WTC11 (cell line): Measurements from ENCODE around the gene KLRF1. TPM values are rescaled to one million over a fixed set of nuclear protein-coding genes. Genes with fewer than 3 reads are reported as not detected.
A peak's percentile ranks its signal among the peaks of the same experiment; 100 is the strongest.

ENCODE experiments used
- ATAC-seq: fragments of 200-7000 bp; cut with Tn5 transposase; 2 replicates; pipeline ENCODE4 v1.10.0; 2021; ENCODE audit warnings: mild to moderate bottlenecking, moderate library complexity
- CTCF ChIA-PET: fragments of 300-600 bp; sonication (Branson Sonifier 250); formaldehyde crosslinking; loops from one replicate; lab custom pipeline; 2021; ENCODE audit warnings: antibody characterized with exemption; lab: Charles Lee
- POLR2A ChIA-PET: fragments of 350-600 bp; sonication (Branson Sonifier 250); formaldehyde crosslinking; loops from one replicate; lab custom pipeline; 2021; ENCODE audit warnings: antibody characterized with exemption; lab: Charles Lee
- DNase-seq: peaks from one replicate; pipeline ENCODE4 v3.0.0; 2021; ENCODE audit warnings: low spot score
- H3K27ac Mint-ChIP-seq: 2 replicates; pipeline ENCODE4 v1.8.0; 2021; ENCODE audit warnings: mixed read lengths
- H3K27me3 Mint-ChIP-seq: 2 replicates; pipeline ENCODE4 v1.8.0; 2021; ENCODE audit warnings: low read depth, mild to moderate bottlenecking, moderate library complexity, mixed read lengths
- H3K36me3 Mint-ChIP-seq: 2 replicates; pipeline ENCODE4 v1.8.0; 2021; ENCODE audit warnings: mixed read lengths
- H3K4me1 Mint-ChIP-seq: 2 replicates; pipeline ENCODE4 v1.8.0; 2022; ENCODE audit warnings: mixed read lengths
- H3K4me3 Mint-ChIP-seq: 2 replicates; pipeline ENCODE4 v1.8.0; 2021; ENCODE audit warnings: mild to moderate bottlenecking, moderate library complexity, mixed read lengths
- H3K9me3 Mint-ChIP-seq: 2 replicates; pipeline ENCODE4 v1.8.0; 2021; ENCODE audit warnings: mixed read lengths
- ATF3 ChIP-seq: sonication (generic); formaldehyde crosslinking; conservative IDR thresholded peaks from 2 replicates; pipeline ENCODE4 v1.8.1; 2022; ENCODE audit warnings: mild to moderate bottlenecking, missing genetic modification reagents
- CBFB ChIP-seq: sonication (generic); formaldehyde crosslinking; IDR thresholded peaks from 2 replicates; pipeline ENCODE4 v1.8.1; 2022; ENCODE audit warnings: mild to moderate bottlenecking, low read depth, missing genetic modification reagents
- EMX1 ChIP-seq: fragments of 250-450 bp; sonication (Bioruptor Pico); IDR thresholded peaks from 2 replicates; pipeline ENCODE4 v1.8.0; 2021; ENCODE audit warnings: mild to moderate bottlenecking
- ETV6 ChIP-seq: sonication (generic); formaldehyde crosslinking; IDR thresholded peaks from 2 replicates; pipeline ENCODE4 v1.8.1; 2022; ENCODE audit warnings: mild to moderate bottlenecking, missing genetic modification reagents
- FOXP4 ChIP-seq: sonication (generic); formaldehyde crosslinking; IDR thresholded peaks from 2 replicates; pipeline ENCODE4 v1.8.0; 2022; ENCODE audit warnings: mild to moderate bottlenecking, missing genetic modification reagents
- GTF2I ChIP-seq: fragments of 250-450 bp; sonication (Bioruptor Pico); conservative IDR thresholded peaks from 2 replicates; pipeline ENCODE4 v1.4.0; 2021; ENCODE audit warnings: mild to moderate bottlenecking
- HMGXB4 ChIP-seq: sonication (generic); formaldehyde crosslinking; IDR thresholded peaks from 2 replicates; pipeline ENCODE4 v1.8.1; 2023; ENCODE audit warnings: mild to moderate bottlenecking, moderate library complexity, missing genetic modification reagents
- IRF2 ChIP-seq: sonication (generic); formaldehyde crosslinking; IDR thresholded peaks from 2 replicates; pipeline ENCODE4 v1.8.0; 2022; ENCODE audit warnings: low read depth, missing genetic modification reagents, borderline replicate concordance
- NR1H2 ChIP-seq: sonication (generic); formaldehyde crosslinking; IDR thresholded peaks from 2 replicates; pipeline ENCODE4 v1.9.0; 2021; ENCODE audit warnings: mild to moderate bottlenecking, moderate library complexity, missing genetic modification reagents
- NR2C2 ChIP-seq: sonication (generic); formaldehyde crosslinking; IDR thresholded peaks from 2 replicates; pipeline ENCODE4 v1.8.0; 2022; ENCODE audit warnings: mild to moderate bottlenecking, missing genetic modification reagents
- OVOL2 ChIP-seq: fragments of 250-450 bp; sonication (Bioruptor Pico); IDR thresholded peaks from 2 replicates; pipeline ENCODE4 v1.9.0; 2021; ENCODE audit warnings: mild to moderate bottlenecking, borderline replicate concordance
- STAT6 ChIP-seq: sonication (generic); formaldehyde crosslinking; conservative IDR thresholded peaks from 2 replicates; pipeline ENCODE4 v1.8.1; 2023; ENCODE audit warnings: mild to moderate bottlenecking, low read depth, missing genetic modification reagents, moderate library complexity
- TCF7 ChIP-seq: sonication (generic); formaldehyde crosslinking; IDR thresholded peaks from 2 replicates; pipeline ENCODE4 v1.8.0; 2022; ENCODE audit warnings: mild to moderate bottlenecking, low read depth, missing genetic modification reagents, moderate library complexity
- TEAD1 ChIP-seq: sonication (generic); formaldehyde crosslinking; IDR thresholded peaks from 2 replicates; pipeline ENCODE4 v1.8.0; 2022; ENCODE audit warnings: mild to moderate bottlenecking, missing genetic modification reagents
- ZNF232 ChIP-seq: sonication (generic); formaldehyde crosslinking; IDR thresholded peaks from 2 replicates; pipeline ENCODE4 v1.8.0; 2022; ENCODE audit warnings: mild to moderate bottlenecking, missing genetic modification reagents
- ZNF396 ChIP-seq: fragments of 250-450 bp; sonication (Bioruptor Pico); IDR thresholded peaks from 2 replicates; pipeline ENCODE4 v1.8.0; 2021; ENCODE audit warnings: mild to moderate bottlenecking, moderate library complexity, borderline replicate concordance
- total RNA-seq: library from RNA; stranded (reverse); gene quantifications from 3 replicates; pipeline ENCODE4 v1.2.3, GENCODE V29; 2021
- TF ChIP-seq, protein P1 (sequence below): fragments of 250-450 bp; sonication (Bioruptor Pico); IDR thresholded peaks from 2 replicates; pipeline ENCODE4 v1.8.0; 2021; ENCODE audit warnings: mild to moderate bottlenecking
- TF ChIP-seq, protein P2 (sequence below): sonication (generic); formaldehyde crosslinking; IDR thresholded peaks from 2 replicates; pipeline ENCODE4 v1.8.1; 2023; ENCODE audit warnings: mild to moderate bottlenecking, missing genetic modification reagents, moderate library complexity
- TF ChIP-seq, protein P3 (sequence below): fragments of 250-450 bp; sonication (Bioruptor Pico); IDR thresholded peaks from 2 replicates; pipeline ENCODE4 v2.1.2; 2022; ENCODE audit warnings: mild to moderate bottlenecking, moderate library complexity
- TF ChIP-seq, protein P4 (sequence below): sonication (generic); formaldehyde crosslinking; IDR thresholded peaks from 2 replicates; pipeline ENCODE4 v1.8.1; 2022; ENCODE audit warnings: mild to moderate bottlenecking, moderate library complexity, missing genetic modification reagents

Gene KLRF1
- total RNA-seq, 1 experiment from 2014 or later = not detected

DNA sequence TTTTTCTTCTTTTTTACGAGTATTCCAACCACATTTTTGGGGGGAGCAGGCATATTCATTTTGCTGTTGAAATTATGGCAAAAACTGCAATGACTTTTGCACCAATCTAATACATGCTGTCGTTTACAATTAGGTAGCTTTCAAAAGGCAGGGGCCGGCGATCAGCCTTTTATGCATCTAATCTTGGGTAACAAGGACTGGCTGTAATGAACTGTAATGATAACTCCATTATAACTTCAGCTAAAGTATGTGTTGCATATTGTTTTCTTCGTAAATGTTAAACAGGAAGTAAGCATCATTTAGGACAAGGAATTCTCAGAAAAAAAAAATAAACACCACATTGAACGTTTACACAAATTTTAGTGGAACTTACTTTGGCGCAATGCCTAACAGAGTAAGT lies 30.3 kb upstream of the KLRF1 start (continued):
- TF ChIP-seq, protein P1, sequence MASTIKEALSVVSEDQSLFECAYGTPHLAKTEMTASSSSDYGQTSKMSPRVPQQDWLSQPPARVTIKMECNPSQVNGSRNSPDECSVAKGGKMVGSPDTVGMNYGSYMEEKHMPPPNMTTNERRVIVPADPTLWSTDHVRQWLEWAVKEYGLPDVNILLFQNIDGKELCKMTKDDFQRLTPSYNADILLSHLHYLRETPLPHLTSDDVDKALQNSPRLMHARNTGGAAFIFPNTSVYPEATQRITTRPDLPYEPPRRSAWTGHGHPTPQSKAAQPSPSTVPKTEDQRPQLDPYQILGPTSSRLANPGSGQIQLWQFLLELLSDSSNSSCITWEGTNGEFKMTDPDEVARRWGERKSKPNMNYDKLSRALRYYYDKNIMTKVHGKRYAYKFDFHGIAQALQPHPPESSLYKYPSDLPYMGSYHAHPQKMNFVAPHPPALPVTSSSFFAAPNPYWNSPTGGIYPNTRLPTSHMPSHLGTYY (CRISPR knock-in tag) = no peak

DNA sequence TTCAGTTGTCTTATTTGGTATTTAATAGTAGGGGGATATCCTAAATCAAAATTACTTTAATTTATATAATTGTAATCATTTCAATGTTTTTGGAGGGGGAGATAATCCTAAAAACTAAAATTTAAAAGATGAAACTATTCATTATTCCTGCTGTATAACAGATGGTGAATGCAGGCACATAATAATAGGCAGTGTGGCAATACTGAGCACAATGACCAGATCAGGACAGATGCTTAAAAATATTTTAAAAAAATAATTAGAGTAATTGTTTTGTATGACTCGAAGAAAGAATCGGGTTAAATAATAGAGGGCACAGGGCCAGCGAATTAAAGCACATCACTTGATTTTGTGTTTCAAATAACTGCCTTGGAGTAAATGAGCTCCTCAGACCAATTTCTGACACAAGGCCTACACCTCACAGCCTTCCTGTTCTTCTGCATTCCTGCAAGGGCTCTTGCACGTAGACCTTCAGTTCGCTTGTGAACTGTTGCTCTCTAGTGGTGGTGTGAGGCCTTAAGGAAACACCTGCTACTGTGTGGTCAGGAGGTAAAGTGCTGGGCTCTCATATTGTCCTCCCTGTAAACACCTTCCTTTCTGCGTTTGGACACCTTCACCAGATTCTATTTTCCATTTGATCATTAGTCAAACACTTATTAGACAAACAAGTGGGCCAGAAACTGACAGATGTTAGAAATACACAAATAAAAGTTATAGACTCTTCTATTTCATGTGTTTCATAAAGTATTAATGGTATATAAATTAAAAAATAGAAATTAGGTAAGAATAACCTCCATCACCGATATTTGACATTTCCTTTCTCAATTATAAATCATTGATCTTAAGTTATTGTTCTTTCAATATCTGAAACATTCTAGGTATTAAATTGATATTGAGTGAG lies 29.3 kb upstream of the KLRF1 start:
- peaks cover 26% of the 10 kb centered on the region for H3K4me1 Mint-ChIP-seq
- H3K9me3 Mint-ChIP-seq = peaks cover 4% of the 10 kb centered on the region
- no peak overlapping the region for H3K4me3 Mint-ChIP-seq
- H3K36me3 Mint-ChIP-seq = no peaks in the 10 kb centered on the region
- POLR2A ChIA-PET = no interaction called here
- CTCF ChIA-PET = interaction anchor here (0.6 to 5.2 kb wide), 25 partner anchors 10 to 433 kb away, joined by 3 to 148 read pairs (median 4); partner anchors contain the start of gene CD69
- H3K27ac Mint-ChIP-seq = no peak overlapping the region
- DNase-seq (peak; percentile 63), ATAC-seq (peak; percentile 100)
- no peaks in the 10 kb centered on the region; the same call in 1 of the 2 replicates for H3K27me3 Mint-ChIP-seq
- 0 out of 2 replicates have a peak, but pooled peaks have one; percentile 44 for TF ChIP-seq ZNF232 (CRISPR knock-in tag)
- TF ChIP-seq TEAD1 (CRISPR knock-in tag) = peak; percentile 85; the same call in 1 of the 2 replicates
- TF ChIP-seq NR1H2 = no peak
- TF ChIP-seq ETV6 (CRISPR knock-in tag) = peak; percentile 53; the same call in 1 of the 2 replicates

DNA sequence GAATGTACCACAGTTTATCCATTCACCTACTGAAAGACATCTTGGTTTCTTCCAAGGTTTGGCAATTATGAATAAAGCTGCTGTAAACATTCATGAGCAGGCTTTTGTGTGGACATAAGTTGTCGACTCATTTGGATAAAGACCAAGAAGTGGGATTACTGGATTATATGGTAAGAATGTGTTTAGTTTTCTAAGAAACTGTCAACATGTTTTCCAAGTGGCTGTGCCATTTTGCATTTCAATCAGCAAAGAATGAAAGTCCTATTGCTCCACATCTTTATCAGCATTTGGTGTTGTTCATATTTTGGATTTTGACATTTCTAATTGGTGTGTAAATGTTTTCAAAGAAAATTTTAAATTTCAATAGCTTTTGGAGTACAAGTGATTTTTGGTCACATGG lies 27.3 kb upstream of the KLRF1 start:
- DNase-seq (no peak), ATAC-seq (no peak)
- Mint-ChIP-seq H3K27ac (no peak overlapping the region), H3K4me3 (no peak overlapping the region), H3K4me1 (peaks cover 12% of the 10 kb centered on the region), H3K27me3 (no peaks in the 10 kb centered on the region; the same call in 1 of the 2 replicates), H3K36me3 (no peaks in the 10 kb centered on the region), H3K9me3 (peaks cover 4% of the 10 kb centered on the region)
- ChIA-PET CTCF (interaction anchor here (1.4 to 5.2 kb wide), 4 partner anchors 14 to 92 kb away, joined by 5 to 148 read pairs (median 26); no protein-coding TSS in a partner anchor), POLR2A (no interaction called here)
- TF ChIP-seq NR2C2 (CRISPR knock-in tag) = no peak
- TF ChIP-seq, protein P2, sequence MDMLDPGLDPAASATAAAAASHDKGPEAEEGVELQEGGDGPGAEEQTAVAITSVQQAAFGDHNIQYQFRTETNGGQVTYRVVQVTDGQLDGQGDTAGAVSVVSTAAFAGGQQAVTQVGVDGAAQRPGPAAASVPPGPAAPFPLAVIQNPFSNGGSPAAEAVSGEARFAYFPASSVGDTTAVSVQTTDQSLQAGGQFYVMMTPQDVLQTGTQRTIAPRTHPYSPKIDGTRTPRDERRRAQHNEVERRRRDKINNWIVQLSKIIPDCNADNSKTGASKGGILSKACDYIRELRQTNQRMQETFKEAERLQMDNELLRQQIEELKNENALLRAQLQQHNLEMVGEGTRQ (CRISPR knock-in tag) = no peak
- TF ChIP-seq OVOL2 (CRISPR knock-in tag) = no peak
- TF ChIP-seq HMGXB4 (CRISPR knock-in tag) = no peak
- no peak for TF ChIP-seq ATF3 (CRISPR knock-in tag)
- no peak for TF ChIP-seq GTF2I (CRISPR knock-in tag)
- TF ChIP-seq, protein P3, sequence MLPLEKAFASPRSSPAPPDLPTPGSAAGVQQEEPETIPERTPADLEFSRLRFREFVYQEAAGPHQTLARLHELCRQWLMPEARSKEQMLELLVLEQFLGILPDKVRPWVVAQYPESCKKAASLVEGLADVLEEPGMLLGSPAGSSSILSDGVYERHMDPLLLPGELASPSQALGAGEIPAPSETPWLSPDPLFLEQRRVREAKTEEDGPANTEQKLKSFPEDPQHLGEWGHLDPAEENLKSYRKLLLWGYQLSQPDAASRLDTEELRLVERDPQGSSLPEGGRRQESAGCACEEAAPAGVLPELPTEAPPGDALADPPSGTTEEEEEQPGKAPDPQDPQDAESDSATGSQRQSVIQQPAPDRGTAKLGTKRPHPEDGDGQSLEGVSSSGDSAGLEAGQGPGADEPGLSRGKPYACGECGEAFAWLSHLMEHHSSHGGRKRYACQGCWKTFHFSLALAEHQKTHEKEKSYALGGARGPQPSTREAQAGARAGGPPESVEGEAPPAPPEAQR (CRISPR knock-in tag) = no peak
- no peak for TF ChIP-seq TEAD1 (CRISPR knock-in tag)
- TF ChIP-seq, protein P4, sequence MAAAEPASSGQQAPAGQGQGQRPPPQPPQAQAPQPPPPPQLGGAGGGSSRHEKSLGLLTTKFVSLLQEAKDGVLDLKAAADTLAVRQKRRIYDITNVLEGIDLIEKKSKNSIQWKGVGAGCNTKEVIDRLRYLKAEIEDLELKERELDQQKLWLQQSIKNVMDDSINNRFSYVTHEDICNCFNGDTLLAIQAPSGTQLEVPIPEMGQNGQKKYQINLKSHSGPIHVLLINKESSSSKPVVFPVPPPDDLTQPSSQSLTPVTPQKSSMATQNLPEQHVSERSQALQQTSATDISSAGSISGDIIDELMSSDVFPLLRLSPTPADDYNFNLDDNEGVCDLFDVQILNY (CRISPR knock-in tag) = no peak
- no peak for TF ChIP-seq EMX1
- no peak for TF ChIP-seq STAT6 (CRISPR knock-in tag)
- TF ChIP-seq CBFB = no peak
- TF ChIP-seq ZNF396 = no peak
- no peak for TF ChIP-seq IRF2 (CRISPR knock-in tag)
- no peak for TF ChIP-seq TCF7 (CRISPR knock-in tag)
- TF ChIP-seq FOXP4 (CRISPR knock-in tag) = no peak
- TF ChIP-seq, all 79 proteins: peak for 0
